ENCODE results near the gene ACVR2B. TPM values are rescaled to one million over a fixed set of nuclear protein-coding genes. Genes with fewer than 3 reads are reported as not detected.

The ACVR2B gene
- total RNA-seq, 1 experiment from 2014 or later = 18.3 TPM

- RAD21 ChIA-PET (ENCODE audit: low non-redundant PET in 1 of 2, low total read pairs in 2 of 2, uncharacterized antibody in 2 of 2, unreplicated experiment in 2 of 2) = no interaction called here
- BruUV-seq (replicated peaks) = no TSS peak
- H3K4me3 ChIP-seq (replicated peaks in 1 of 2; ENCODE audit: low read depth in 1 of 2, low read length in 2 of 2) = no peak overlapping the region
- DNase-seq (ENCODE audit: low read depth, low spot score) (no peak), ATAC-seq (no peak)
- no peaks in the 10 kb centered on the region for H3K27me3 ChIP-seq (ENCODE audit: insufficient read depth, low read length)
- H3K36me3 ChIP-seq (ENCODE audit: control insufficient read depth in 1 of 2, insufficient read depth in 2 of 2, low read length in 2 of 2) = peaks cover 6 to 11% of the 10 kb centered on the region in 2 experiments; a peak in 2 of 4 replicates
- no peaks in the 10 kb centered on the region for H3K79me2 ChIP-seq (ENCODE audit: insufficient read depth, low read length)
- H3K27ac ChIP-seq (ENCODE audit: low read depth, low read length) = no peak overlapping the region
- no peaks in the 10 kb centered on the region for H4K20me1 ChIP-seq (ENCODE audit: insufficient read depth)
- H3K4me2 ChIP-seq (ENCODE audit: low read length) = no peak overlapping the region
- no peak overlapping the region for H3K9ac ChIP-seq (ENCODE audit: low read length)
- CTCF ChIA-PET = interaction anchor here (1.3 kb wide), 1 partner anchor 10 kb away, joined by 8 read pairs; no protein-coding TSS in a partner anchor
- H2AFZ ChIP-seq (ENCODE audit: low read depth, low read length, poor library complexity, severe bottlenecking) = no peak overlapping the region
- no peak for TF ChIP-seq CEBPB (IDR thresholded peaks at IDR 0.05; ENCODE audit: low read depth)
- TF ChIP-seq, protein P1, sequence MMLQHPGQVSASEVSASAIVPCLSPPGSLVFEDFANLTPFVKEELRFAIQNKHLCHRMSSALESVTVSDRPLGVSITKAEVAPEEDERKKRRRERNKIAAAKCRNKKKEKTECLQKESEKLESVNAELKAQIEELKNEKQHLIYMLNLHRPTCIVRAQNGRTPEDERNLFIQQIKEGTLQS (IDR thresholded peaks at IDR 0.05) = no peak
- TF ChIP-seq CTCF (IDR thresholded peaks at IDR 0.05 in 2 of 3, conservative IDR thresholded peaks at IDR 0.05 in 1 of 3; ENCODE audit: borderline replicate concordance in 1 of 3, insufficient read depth in 1 of 3, low read depth in 2 of 3, low read length in 2 of 3) = no peak
- TF ChIP-seq REST (IDR thresholded peaks at IDR 0.05; ENCODE audit: low read depth) = no peak
- TF ChIP-seq EZH2phosphoT487 (IDR thresholded peaks at IDR 0.05; ENCODE audit: borderline replicate concordance) = no peak
- TF ChIP-seq TCF7L2 (IDR thresholded peaks at IDR 0.05; ENCODE audit: borderline replicate concordance, extremely low read depth, insufficient read depth, insufficient read length) = no peak
- TF ChIP-seq SIN3A (IDR thresholded peaks at IDR 0.05; ENCODE audit: low read depth) = no peak
- no peak for TF ChIP-seq YY1 (IDR thresholded peaks at IDR 0.05; ENCODE audit: extremely low read depth, insufficient replicate concordance, low read depth, low read length)
- no peak for TF ChIP-seq ZBTB33 (IDR thresholded peaks at IDR 0.05; ENCODE audit: extremely low read depth, insufficient replicate concordance, low read length)
- no peak for TF ChIP-seq JUND (IDR thresholded peaks at IDR 0.05)
- TF ChIP-seq RAD21 (IDR thresholded peaks at IDR 0.05; ENCODE audit: low read depth) = no peak
- no peak for TF ChIP-seq EGR1 (IDR thresholded peaks at IDR 0.05; ENCODE audit: low read depth)
- intact Hi-C loops (cut with micrococcal nuclease) = no loop called here
- POLR2A ChIA-PET = no interaction called here
- no peaks in the 10 kb centered on the region for H3K9me2 ChIP-seq (ENCODE audit: insufficient read depth)
- no peaks in the 10 kb centered on the region for H3K9me3 ChIP-seq (ENCODE audit: control insufficient read depth in 1 of 2, insufficient read depth in 1 of 2, low read depth in 1 of 2, low read length in 2 of 2)
- H3K4me1 ChIP-seq (ENCODE audit: control insufficient read depth in 1 of 2, insufficient read depth in 2 of 2, low read length in 2 of 2) = no peaks in the 10 kb centered on the region
These were observed 57.9 kb downstream of the ACVR2B start for GRCh38 chr3:38511546-38511945.
